ENCODE measurements around the gene CFAP92. TPM values are rescaled to one million over a fixed set of nuclear protein-coding genes. Genes with fewer than 3 reads are reported as not detected.

The CFAP92 gene
- total and polyA plus RNA-seq, 7 donors = under 0.01 to 1.2 (median 0.61) TPM; not detected in 2

GRCh38 chr3:128973988-128974564 lies 19.8 kb downstream of the CFAP92 start:
- Histone ChIP-seq H3K36me3 (no peaks in the 10 kb centered on the region), H3K4me1 (peaks cover 0 to 25% (median 9%) of the 10 kb centered on the region in 4 donors), H3K27me3 (no peaks in the 10 kb centered on the region), H3K4me3 (no peak overlapping the region), H3K27ac (no peak overlapping the region), H3K9me3 (no peaks in the 10 kb centered on the region)
- intact Hi-C loops (cut with DNase I) = loop anchor here (5.0 kb wide), 1 partner anchor 273 kb away; the partner anchor contains the start of gene COPG1
- TF ChIP-seq, protein P1, sequence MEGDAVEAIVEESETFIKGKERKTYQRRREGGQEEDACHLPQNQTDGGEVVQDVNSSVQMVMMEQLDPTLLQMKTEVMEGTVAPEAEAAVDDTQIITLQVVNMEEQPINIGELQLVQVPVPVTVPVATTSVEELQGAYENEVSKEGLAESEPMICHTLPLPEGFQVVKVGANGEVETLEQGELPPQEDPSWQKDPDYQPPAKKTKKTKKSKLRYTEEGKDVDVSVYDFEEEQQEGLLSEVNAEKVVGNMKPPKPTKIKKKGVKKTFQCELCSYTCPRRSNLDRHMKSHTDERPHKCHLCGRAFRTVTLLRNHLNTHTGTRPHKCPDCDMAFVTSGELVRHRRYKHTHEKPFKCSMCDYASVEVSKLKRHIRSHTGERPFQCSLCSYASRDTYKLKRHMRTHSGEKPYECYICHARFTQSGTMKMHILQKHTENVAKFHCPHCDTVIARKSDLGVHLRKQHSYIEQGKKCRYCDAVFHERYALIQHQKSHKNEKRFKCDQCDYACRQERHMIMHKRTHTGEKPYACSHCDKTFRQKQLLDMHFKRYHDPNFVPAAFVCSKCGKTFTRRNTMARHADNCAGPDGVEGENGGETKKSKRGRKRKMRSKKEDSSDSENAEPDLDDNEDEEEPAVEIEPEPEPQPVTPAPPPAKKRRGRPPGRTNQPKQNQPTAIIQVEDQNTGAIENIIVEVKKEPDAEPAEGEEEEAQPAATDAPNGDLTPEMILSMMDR (IDR thresholded peaks at IDR 0.05) = no peak
- TF ChIP-seq POLR2A (IDR thresholded peaks at IDR 0.05) (no peak), POLR2AphosphoS5 (IDR thresholded peaks at IDR 0.05) (no peak), EP300 (IDR thresholded peaks at IDR 0.05) (no peak)
- no peak for DNase-seq
- WGBS, 2 donors = 59 to 83% methylated on average over 5 of the region's 5 CpGs

- no peaks in the 10 kb centered on the region for H3K27me3 ChIP-seq
- peak overlapping the region in 3 of 4 donors; percentile 37 to 46 (median 38) for H3K27ac ChIP-seq
- no peak for DNase-seq
- H3K4me1 ChIP-seq = peaks cover 0 to 25% (median 9%) of the 10 kb centered on the region in 4 donors
- H3K36me3 ChIP-seq = no peaks in the 10 kb centered on the region
- intact Hi-C loops (cut with DNase I) = loop anchor here (2.0 to 5.0 kb wide), 2 partner anchors 115 to 276 kb away; partner anchors contain the start of gene COPG1
- TF ChIP-seq, protein P1 (IDR thresholded peaks at IDR 0.05) = no peak
- TF ChIP-seq POLR2AphosphoS5 (IDR thresholded peaks at IDR 0.05) (peak in 1 of 4 donors; percentile 48), EP300 (IDR thresholded peaks at IDR 0.05) (peak in 1 of 4 donors; percentile 2), POLR2A (IDR thresholded peaks at IDR 0.05) (no peak)
- WGBS, 2 donors = 62 to 76% methylated on average over 6 of the region's 6 CpGs
- no peaks in the 10 kb centered on the region for H3K9me3 ChIP-seq
- no peak overlapping the region for H3K4me3 ChIP-seq
These were observed 22.3 kb downstream of the CFAP92 start for GRCh38 chr3:128971421-128972100.

- no peaks in the 10 kb centered on the region for H3K36me3 ChIP-seq
- H3K4me3 ChIP-seq = no peak overlapping the region
- no peaks in the 10 kb centered on the region for H3K9me3 ChIP-seq
- no peaks in the 10 kb centered on the region for H3K27me3 ChIP-seq
- H3K4me1 ChIP-seq = peaks cover 0 to 25% (median 9%) of the 10 kb centered on the region in 4 donors
- intact Hi-C loops (cut with DNase I) = loop anchor here (2.0 to 5.0 kb wide), 2 partner anchors 116 to 277 kb away; partner anchors contain the start of gene COPG1
- no peak for TF ChIP-seq POLR2AphosphoS5 (IDR thresholded peaks at IDR 0.05)
- TF ChIP-seq, protein P1 (IDR thresholded peaks at IDR 0.05) = no peak
- TF ChIP-seq POLR2A (IDR thresholded peaks at IDR 0.05) = no peak
- TF ChIP-seq EP300 (IDR thresholded peaks at IDR 0.05) = no peak
- H3K27ac ChIP-seq = peak overlapping the region in 2 of 4 donors; percentile 37 to 38
- WGBS, 2 donors = 62 to 64% methylated on average over 1 of the region's 1 CpG
- DNase-seq = no peak
These were observed 23.2 kb downstream of the CFAP92 start for GRCh38 chr3:128970740-128971047.

DNA sequence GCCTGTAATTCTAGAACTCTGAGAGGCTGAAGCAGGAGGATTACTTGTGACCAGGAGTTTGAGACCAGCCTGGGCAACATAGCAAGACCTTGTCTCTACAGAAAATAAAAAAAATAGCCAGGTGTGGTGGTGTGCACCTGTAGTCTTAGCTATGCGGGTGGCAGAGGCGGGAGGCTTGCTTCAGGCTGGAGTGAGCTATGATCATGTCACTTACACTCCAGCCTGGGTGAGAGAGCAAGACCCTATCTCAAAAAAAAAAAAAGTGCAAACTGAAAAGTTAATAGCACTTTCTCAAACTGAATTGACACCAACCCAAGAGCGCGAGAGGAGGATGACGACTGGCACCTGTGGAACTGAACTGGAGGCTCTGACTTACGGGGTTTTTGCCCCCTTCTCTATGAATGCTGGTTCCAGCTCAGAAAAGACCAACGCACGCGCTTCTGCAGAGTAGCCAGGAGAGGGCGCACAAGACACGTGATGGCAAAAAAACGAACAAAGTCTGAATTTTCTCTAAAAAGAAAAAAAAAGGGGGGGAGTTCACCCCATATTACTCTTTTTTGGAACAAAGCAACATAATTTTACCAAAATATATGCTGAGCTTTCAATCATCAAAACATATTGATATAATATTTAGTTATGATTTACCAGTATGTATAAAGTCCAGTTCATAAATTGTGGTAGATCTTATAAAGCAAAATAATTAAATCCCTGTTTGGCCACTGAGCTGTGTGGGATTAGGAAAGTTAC lies 23.7 kb downstream of the CFAP92 start:
- H3K27me3 ChIP-seq = no peaks in the 10 kb centered on the region
- WGBS, 2 donors = 8 to 17% methylated on average over 12 of the region's 12 CpGs
- H3K4me3 ChIP-seq = no peak overlapping the region
- H3K4me1 ChIP-seq = peaks cover 0 to 25% (median 9%) of the 10 kb centered on the region in 4 donors
- no peak for DNase-seq
- H3K36me3 ChIP-seq = no peaks in the 10 kb centered on the region
- intact Hi-C loops (cut with DNase I) = loop anchor here (2.0 to 5.0 kb wide), 2 partner anchors 117 to 277 kb away; partner anchors contain the start of gene COPG1
- no peaks in the 10 kb centered on the region for H3K9me3 ChIP-seq
- H3K27ac ChIP-seq = no peak overlapping the region
- TF ChIP-seq, protein P1 (IDR thresholded peaks at IDR 0.05) = peak; percentile 68 to 90 (median 78)
- TF ChIP-seq POLR2AphosphoS5 (IDR thresholded peaks at IDR 0.05) (no peak), EP300 (IDR thresholded peaks at IDR 0.05) (no peak), POLR2A (IDR thresholded peaks at IDR 0.05) (no peak)

Measured in sigmoid colon (tissue), 7 donors.